GM19193 (cell line): ENCODE results near the gene CEP162.

Source experiments
- POLR2A ChIP-seq: IDR thresholded peaks from 4 replicates; pipeline ENCODE4 v1.6.1; 2011; ENCODE audit not compliant: insufficient read depth, insufficient read length; ENCODE audit errors: extremely low read depth

Gene CEP162

GRCh38 chr6:84251891-84252539 is 24.6 kb upstream of the CEP162 start:
- no peak for TF ChIP-seq POLR2A

DNA sequence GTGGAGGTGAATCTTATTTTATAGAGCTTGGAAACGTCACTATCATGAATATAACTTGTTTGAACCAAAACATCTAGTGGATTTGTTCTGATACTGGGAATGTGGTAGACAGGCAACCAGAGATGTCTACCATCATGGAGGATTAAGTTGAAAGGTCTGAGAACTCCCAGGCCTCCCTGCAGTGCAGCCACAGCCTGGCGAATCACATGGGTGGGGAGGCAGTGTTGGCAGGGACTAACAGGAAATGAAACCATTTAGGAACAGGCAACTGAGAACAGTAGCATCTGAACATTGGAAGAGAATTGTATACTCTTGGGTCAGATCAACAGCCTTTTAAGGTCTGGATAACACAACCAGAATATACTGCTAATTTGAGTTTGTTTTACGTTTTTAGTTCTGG is 22.3 kb upstream of the CEP162 start:
- no peak for TF ChIP-seq POLR2A

GRCh38 chr6:84243240-84243639 is 15.8 kb upstream of the CEP162 start:
- no peak for TF ChIP-seq POLR2A

DNA sequence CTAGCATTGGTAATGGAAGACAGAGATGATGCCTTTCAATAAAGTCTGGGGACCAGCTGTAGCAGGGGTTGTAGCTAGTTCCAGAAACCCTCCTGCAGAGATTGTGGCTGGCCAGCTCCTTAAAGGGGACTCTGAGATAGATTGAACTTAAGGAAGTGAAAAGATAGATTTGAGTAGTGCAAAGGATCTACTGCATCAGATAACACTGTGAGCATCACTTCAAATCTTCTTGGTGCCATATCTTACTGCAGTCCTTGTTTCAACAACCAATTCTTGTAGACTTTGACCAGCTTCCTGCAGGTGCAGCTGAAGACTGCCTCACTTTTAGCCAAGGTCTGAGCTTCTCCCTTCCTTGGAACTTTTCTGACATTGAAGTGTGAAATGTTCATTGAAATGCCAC is 14.8 kb upstream of the CEP162 start:
- TF ChIP-seq POLR2A: no peak

DNA sequence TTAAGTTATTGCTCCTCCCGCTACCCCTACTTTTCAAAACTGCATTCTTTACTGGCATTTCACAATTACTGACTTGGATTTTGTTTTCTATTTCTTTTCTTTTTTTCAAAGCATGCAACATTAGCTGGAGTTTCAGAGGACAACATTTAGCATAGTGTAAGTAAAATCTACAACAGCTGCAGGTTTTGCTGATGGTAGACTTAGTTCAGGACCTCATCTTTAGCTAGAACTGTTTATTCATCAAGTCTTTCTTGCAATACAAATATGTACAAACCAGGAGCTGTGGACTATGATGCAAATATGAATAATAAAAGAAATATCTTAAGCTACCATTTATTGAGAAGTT is 728 bp upstream of the CEP162 start:
- no peak for TF ChIP-seq POLR2A

DNA sequence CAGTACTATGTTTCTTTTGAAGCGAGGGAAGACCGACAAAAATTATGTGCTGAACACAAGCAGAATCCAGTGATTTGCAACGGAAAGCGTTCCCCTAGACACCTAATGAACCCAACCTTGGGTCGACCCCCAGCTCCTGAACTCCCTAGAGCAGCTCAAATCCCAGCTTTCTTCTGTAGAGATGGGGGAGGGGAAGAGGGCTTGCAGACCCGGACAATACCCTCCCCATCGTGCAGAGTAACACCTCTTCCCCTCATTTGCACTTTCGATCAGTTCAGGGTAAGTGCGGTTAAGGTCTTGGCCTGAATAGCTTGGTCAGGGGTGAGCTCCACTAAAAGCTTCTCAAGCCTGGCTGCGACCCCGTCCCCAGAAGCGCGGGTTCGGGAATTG is 404 bp downstream of the CEP162 start:
- TF ChIP-seq POLR2A: no peak

DNA sequence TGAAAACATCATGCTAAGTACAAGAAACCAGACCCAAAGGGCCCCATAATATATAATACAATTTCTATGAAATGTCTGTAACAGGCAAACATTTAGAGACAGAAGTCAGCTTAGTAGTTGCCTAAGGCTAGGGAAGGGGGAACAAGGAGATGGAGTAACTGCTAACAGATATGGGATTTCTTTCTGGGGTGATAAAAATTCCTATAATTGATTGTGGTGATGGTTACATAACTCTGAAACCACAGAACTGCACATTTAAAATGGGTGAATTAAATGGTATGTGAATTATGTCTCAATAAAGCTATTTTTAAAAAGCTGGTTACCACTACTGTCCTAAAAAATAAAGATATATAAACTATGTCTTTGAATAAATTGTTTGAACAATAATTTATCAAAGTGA is 3.2 kb downstream of the CEP162 start:
- TF ChIP-seq POLR2A: no peak

GRCh38 chr6:84222426-84222825 is 5.0 kb downstream of the CEP162 start:
- no peak for TF ChIP-seq POLR2A

DNA sequence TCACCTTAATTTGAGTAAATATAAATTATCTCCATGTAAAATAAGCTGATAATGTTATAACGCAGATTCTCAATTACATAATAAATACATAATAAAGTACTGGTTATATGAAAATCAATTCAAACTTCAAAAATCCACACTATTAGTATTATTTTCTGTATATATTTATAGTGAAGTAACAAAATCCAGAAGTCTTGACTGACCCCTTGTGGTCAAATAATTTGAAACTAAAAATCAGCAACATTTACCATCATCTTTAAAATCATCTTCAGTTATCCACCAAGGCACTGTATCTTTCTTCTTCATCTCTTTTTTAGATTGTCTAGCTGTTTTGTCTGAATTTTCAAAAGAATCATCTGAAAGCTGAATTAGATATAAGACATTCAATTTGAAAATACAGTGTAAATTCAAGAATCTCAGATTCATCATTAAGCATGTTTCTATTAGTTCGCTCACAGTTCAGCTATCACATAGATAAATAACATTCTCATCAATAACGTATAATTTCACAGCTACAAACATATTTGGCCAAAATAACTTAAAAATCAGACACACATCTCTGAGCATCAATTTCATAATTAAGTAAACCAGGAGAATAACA is 6.5 kb downstream of the CEP162 start:
- no peak for TF ChIP-seq POLR2A

GRCh38 chr6:84218091-84218490 is 9.4 kb downstream of the CEP162 start:
- no peak for TF ChIP-seq POLR2A

- TF ChIP-seq POLR2A: no peak
Measured at GRCh38 chr6:84213217-84213616, 14.2 kb downstream of the CEP162 start.

DNA sequence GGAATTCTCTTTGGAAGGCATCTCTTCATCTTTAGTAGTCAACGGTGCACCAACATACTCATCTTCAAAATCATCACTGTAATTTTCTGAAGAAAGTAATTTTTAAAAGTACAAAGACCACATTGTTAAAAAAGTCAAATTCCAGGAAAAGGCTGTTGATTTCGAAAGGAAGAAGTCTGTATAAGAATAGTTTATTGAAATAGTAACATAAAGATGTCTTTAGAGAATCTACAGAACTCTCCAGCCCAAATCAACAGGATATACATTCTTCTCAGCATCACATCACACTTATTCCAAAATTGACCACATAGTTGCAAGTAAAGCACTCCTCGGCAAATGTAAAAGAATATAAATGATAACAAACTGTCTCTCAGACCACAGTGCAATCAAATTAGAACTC is 23.4 kb downstream of the CEP162 start:
- no peak for TF ChIP-seq POLR2A

- TF ChIP-seq POLR2A: no peak
Measured at GRCh38 chr6:84197708-84198107, 29.7 kb downstream of the CEP162 start.

DNA sequence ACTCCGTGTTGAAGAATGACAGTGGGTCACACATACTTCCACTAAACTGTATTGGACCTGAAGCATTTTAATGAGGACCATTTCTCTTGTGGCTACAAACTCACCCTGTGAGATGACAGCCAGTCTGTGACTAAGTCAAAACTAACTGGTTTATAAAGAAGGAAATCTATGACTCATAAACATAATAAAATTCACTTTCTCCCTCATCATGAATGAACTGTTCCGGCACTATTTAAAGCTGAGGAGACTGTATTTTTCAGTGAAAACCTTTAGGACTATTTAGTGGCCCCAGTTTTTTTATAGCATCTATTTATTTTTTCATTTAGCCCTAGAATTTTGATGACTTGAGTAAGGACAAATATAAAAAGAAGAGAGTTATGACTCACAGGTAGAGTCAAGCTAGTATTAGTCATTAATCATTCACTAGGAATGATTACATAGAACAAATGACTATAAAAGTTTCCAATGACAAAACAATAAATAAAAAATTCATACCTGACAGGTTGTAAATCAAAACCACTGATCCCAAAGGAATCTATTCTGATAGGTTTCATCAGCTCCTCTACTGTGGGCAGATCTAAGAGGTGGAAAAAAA is 34.2 kb downstream of the CEP162 start:
- no peak for TF ChIP-seq POLR2A

DNA sequence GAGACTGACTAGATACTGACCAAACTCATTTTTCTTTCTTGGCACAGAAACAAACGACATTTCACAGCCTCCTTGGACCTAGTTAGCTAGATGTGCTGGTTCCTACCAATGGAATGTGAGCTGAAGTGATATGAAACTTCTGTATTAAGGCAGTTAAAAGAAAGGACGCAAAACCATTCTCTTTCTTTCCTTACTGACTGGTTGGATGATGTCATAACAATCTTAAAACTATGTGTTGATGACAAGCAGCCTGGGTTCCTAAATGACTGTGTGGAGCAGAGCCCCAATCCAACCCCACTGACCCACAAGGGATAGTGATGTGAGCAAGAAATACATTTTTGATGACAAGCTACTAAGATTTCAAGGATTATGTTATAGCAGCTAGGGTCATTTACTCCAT is 35.6 kb downstream of the CEP162 start:
- TF ChIP-seq POLR2A: no peak

DNA sequence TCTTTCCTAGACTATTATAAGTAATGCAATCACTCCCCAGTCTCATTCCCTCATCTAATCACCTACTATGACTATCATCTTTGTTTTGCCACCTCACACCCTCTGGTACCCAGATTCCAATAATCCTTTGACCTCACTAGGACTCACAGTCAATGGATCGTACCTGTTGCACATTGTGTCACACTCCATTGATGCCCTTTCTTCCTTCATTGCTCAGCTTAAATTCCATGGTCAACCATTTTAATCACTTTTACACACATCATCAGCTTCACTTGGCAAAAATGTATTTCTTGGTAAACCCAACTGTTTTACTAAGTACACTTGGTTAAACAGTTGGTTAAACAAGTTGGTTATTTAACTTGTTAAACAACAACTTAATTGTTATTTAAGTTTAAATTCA is 44.0 kb downstream of the CEP162 start:
- no peak for TF ChIP-seq POLR2A
